IPS DF 4.7 (cell line): ENCODE measurements around the gene LLPH.
A peak's percentile ranks its signal among the peaks of the same experiment; 100 is the strongest.

Source experiments
- DNase-seq: peaks from one replicate; pipeline ENCODE4 v3.0.0-alpha.2; 2013; ENCODE audit warnings: low spot score; ENCODE audit errors: extremely low read depth

Gene LLPH

GRCh38 chr12:66143868-66144267, 13.3 kb upstream of the LLPH start:
- no peak for DNase-seq

DNA sequence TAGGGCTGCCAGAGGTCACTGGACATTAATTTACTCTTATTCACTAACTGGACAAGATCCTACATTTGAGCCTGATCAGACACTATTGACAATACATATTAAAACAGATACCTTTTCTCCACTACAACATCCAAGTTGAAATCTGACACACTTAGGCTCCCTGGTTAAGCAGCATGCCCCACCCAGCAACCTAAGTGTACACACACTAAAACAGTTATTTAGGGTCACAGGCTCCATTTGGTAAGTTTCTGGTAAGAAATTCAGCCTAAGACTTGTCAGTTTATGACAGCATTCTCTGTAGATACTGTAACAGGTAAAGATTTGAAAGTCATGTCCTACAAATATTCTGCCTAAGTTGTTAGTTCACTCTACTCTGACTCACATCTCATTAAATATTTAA, 12.3 kb upstream of the LLPH start:
- no peak for DNase-seq

DNA sequence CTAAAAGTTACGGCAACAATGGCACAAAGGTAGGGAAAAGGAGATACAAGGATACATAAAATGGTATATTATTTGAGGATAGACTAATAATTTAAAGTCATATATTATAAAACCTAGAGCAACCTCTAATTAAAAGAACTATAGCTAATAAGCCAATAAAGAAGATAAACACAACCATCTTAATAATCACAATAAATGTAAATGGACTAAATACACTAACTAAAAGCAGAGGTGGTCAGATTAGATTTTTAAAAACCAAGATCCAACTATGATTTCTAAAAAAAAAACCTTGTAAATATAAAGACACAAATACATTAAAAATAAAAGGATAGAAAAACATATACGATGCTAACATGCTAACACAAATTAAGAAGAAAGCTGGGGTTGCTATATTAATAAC, 10.7 kb upstream of the LLPH start:
- DNase-seq, result no peak

- no peak for DNase-seq
Observed at GRCh38 chr12:66140731-66141130, 10.2 kb upstream of the LLPH start.

DNA sequence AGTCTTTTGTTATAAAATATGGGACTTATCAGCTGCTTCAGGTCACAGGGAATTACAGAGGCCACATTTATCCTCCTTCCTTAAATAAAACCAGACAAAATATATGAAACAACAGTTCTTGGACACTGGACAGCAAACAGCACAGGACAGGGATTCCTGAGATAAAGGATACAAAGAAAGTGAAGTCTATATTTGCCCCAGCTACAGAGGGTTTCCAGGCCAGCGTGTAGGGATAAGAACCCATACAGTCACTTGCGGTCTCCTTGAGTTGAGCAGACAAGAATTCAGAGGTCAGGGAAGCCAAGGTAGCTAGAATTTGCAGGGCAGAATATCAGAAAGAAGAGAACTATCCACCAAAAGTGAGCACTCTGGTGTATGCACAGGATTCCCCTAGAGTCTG, 8.8 kb upstream of the LLPH start:
- no peak for DNase-seq

DNA sequence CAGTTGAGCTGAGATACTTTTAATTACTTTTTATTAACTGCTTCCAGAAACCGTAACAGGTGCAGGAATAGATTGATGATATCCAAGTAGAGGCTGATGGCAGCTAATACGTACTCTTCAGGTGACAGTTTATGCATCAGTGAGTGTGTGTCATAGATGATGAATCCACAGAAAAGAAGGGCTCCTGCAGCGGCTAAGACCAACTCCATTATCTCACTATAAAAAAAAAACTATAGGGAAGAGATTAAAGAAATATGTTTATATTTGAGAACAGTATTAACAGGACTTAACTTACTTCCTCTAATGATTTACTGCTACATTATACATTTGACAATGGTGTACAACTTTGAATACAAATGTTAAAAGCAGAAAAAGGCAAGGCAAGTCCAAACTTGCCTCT, 7.4 kb upstream of the LLPH start:
- DNase-seq, result no peak

DNA sequence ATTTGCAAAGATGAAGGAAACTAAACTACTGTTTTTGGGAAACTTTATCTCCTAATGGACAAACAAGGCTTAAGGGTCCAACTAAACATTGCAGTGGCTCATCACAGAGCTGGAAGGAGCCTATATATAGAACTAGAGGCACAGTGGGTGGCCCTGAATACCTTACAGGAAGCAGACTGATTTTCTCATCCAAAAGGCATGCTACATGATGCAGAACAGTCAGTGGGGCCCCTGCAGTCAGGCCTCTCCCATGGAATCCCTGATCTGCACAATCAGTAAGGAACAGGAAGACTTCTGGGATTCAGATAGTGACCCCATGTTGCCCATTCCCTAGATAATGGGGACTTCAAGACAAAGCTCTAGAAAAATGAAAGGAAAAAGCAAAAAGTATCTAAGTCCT, 1.9 kb upstream of the LLPH start:
- no peak for DNase-seq

DNA sequence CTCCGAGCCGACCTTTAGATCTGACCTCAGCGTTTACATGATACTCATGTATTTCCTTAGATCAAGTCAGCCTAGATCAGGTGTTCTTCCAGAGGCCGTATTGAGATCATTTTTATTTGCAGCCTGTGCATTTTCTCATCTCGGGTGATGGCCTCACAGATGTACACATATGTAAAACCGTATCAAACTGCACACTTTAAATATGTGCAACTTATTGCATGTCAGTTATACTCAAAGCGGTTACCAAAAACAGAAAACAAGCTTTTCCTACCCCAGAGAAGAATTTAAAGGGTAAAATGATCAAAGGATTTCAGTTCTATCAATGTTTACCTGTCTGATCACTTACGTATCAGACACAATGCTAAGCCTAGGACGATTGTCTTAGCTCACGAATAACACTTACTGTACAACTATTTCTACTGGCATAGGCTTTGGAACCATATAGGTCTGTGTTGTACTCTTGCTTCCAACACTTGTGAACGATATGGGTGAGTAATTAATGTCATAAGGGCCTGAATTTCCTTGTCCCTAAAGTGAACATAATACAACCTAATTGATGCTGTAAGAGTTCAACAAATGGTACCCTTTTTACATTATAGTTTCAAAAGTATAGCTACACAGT, 628 bp upstream of the LLPH start:
- no peak for DNase-seq

DNA sequence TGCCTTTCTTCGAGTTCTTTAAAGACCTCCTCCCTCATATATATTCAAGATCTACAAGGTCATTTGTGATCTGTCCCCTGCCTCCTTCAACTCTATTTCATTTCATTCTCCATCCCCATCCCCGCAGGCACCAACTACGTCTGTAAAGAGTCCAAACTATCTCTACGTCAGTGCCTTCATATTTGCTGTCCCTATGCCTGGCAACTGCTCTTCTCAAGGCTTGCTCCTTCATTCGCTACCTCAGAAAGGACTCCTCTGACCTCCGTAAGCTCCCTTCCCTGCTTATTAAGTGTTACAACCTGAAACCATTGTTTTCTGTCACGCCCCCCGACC, 650 bp downstream of the LLPH start:
- DNase-seq, result no peak

DNA sequence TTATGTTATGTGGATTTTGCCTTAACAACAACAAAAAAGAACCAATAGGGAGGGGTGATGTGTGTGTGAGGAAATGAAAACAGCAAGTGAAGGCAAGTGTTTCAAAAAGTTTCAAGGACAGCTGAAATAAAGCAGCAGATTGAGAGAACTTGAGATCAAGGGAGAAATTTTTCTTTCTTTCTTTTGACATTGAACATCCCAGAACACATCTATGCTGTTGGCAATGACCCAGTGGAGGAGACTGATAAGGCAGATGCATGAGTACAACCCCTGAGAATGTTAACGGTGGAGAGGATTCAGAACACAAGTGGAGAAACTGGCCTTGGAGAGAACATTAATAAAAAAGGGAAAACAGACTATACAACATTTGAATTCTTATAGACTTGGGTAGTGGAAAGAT, 2.9 kb downstream of the LLPH start:
- no peak for DNase-seq

DNA sequence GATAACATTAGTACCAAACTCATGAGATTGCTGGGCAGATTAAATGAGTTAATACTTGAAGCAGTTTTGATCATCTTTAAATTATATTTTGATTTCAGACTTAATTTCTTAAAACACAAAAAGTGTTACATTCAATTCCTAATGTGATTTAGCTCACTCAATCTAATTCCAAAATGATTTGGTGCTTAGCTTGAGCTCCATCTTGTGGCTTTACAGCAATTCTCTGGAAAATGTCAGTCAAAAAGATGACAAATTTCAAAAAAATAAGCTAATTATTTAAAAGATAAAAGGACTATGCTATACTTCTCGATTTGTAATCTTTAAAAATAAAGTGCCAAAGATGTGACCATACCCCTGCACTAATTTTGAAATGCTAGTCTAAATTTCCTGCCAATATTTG, 10.1 kb downstream of the LLPH start:
- no peak for DNase-seq

- no peak for DNase-seq
Observed at GRCh38 chr12:66119870-66120241, 10.7 kb downstream of the LLPH start.

DNA sequence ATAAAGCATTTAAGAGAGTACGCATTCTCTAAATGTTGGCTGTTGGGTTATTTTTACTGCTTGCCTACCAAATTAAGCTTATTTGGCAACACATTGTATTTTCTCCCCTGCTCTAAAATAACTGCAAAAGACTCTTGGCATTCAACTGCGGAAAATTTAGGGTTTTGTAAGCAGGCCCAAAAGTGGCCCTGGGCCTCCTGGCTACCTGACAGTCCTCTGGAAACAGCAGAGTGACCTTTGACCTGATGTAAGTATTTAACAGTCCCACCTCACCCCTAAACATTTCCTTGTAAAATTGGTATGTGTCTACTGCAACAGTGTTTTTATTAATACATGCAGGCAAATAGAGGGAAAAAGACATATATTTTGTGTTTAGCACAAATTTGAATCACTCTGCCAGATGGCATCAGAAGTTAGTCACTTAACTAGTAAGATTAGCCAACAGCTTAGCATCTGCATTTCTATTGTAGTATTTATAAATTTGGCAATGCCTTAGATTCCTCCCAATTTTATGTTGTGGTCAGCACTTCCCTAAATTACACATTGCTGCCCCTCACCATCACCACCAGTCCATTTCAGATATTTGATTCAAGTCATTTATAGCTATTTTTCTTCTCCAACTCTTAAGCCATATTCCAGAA, 11.2 kb downstream of the LLPH start:
- no peak for DNase-seq

- DNase-seq, result no peak
Observed at GRCh38 chr12:66118240-66118891, 12.2 kb downstream of the LLPH start.

DNA sequence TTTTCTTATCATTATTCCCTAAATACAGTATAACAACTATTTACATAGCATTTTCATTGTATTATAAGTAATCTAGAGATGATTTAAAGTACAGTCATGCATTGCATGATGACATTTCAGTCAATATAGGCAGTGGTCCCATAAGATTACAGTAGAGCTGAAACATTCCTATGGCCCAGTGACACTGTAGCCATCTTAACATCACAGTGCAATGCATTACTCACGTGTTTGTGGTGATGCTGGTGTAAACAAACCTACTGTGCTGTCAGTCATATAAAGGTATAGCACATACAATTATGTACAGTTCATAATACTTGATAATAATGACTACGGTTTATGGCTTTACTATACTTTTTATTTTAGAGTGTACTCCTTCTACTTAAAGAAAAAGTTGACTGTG, 13.3 kb downstream of the LLPH start:
- no peak for DNase-seq

DNA sequence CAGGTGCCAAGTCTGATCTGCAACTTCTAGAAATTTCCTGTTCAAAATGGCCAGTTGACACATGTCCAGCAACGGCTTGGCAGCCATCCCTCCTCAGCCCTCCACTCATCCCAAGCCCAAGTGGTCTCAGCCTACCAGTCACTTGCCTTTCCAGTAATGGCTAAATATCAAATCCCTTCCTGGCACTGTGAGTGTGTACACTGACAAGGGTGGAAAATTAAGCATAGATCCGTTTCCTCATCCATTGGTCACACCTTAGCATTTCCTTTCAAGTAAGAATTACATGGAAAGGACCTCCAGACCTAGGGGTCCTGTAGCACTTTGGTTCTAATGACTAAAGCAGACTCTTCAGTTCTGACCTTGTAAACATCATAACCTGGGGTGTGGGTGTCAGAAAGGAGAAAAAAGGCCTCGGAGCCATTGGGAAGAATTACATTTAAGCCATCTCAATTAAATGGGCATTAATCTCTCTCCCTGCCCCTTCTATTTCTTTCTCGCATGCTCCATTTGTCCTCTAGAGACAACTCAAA, 15.4 kb downstream of the LLPH start:
- no peak for DNase-seq

DNA sequence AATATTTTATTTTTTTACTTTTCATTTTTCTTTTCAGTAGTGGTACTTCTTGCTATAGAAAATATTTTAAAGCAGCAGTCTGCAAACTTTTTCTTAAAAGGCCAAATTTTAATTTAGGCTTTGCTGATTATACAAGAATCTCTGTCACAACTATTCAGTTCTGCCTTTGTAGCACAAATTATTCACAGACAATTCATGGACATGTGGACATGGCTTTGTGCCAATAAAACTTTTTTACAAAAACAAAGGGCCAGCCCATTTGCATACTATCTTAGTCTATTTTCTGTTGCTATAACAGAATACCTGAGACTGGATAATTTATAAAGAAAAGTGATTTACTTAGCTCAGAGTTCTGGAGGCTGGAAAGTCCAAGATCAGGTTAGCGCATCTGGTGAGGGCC, 17.1 kb downstream of the LLPH start:
- DNase-seq, result no peak

DNA sequence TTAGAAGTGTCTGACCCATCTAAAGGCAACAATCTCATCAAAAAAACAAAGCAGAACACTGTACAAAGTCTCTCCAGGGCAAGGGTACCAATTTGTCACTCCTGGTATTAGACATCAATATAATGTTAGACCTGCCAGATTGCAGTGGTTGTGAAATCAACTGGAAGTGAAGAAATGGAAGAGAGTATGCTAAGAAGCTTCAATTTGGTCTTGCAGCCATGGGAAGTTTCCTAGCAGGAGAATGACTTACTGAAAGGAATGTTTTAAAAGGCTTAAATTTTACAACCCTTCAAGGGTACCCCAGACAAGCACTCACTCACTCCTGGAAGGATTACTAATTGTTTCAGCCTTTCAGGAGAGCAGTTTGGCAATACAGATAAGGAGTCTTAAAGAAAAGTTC, 18.9 kb downstream of the LLPH start:
- no peak for DNase-seq

DNA sequence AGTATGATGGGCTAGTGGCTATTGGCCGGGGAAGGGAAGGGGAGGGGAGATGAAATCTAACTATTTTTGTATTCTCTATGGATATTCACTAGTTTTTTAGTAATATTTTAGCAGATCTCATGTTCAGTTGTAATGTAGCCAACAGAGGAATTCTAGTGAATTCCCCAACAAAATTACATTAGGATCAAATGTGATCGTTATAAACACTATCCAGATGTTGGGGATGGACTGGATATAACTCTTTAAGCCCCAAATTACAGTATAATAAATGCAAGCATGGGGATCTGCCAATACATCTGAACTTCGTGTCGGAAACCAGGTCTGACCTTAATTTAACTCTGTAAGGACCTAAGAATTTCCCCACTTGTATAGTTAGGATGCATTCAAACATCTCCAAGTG, 21.5 kb downstream of the LLPH start:
- no peak for DNase-seq

DNA sequence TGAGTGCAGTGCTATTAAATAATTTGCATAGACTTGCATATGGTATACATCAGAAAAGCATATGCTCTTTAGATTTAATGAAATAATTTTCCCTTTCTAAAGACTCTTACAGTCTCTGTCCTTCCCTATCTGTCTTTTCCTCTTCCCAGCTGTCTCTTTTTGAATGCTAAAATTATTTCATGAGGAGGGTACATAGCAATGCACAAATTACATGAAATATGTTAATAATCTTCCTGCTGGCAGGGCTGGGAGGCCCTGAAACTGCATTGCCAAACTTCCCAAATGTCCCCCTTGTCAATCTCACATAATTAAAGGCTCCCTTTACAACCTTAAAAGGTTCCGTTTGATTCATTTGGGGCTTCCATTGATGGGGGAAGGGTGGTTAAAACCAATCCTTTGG, 22.2 kb downstream of the LLPH start:
- DNase-seq, result no peak

DNA sequence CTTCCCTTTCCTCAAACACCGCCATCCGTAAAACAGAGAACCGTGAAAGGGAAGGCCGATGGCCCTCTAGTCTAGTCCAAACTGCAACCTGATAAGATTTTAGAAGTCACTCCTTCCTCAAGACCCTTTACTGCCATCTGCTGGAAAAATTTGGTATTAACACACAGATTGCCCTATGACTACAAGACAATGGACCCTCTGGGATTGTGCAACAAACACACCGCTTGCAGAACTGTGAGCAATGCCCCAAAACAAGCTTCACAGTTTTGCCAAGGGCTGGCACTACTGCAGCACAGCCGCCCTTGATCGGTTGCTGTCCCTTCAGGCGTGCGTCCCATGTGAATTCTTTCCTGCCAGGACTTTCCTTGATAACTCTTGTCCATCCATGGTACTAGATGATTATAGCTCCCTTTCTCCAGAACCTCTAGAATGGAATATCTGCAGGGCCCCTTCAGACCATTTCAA, 23.1 kb downstream of the LLPH start:
- DNase-seq, result peak; percentile 99

GRCh38 chr12:66103016-66103913, 27.3 kb downstream of the LLPH start:
- DNase-seq, result no peak
